PC-9 (cell line): ENCODE results near the gene GLI1.

ENCODE experiments used
- CTCF ChIP-seq: fragments of 200-600 bp; sonication (generic); conservative IDR thresholded peaks from 2 replicates; pipeline ENCODE4 v1.6.1; 2017; ENCODE audit warnings: mixed run types, antibody characterized with exemption, mild to moderate bottlenecking, moderate library complexity
- EZH2 ChIP-seq: fragments of 200-600 bp; sonication (generic); IDR thresholded peaks from 2 replicates; pipeline ENCODE4 v1.8.0; 2017; ENCODE audit warnings: antibody characterized with exemption, low read depth

DNA sequence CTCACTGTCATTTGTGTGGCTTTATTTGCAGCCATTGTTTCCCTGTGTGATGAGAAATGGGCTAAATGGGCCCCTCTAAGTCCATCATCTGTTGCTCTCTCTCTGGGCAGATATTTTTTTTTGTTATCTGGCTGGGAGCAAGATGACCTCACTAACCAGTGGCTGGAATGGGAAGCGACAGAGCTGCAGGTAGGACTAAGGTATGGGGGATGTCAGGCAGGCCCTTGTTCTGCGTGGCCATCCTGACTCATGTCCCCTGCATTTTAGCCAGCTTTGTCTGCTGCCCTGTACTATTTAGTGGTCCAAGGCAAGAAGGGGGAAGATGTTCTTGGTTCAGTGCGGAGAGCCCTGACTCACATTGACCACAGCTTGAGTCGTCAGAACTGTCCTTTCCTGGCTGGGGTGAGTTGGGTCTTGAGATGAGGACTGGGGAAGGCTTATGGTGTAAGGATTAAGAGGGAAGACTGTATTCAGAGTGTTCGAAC, 29.6 kb downstream of the GLI1 start:
- no peak for TF ChIP-seq EZH2
- no peak for TF ChIP-seq CTCF
